ENCODE data around the gene SNAI3.

SNAI3 gene

GRCh38 chr16:88703486-88704309, 17.4 kb upstream of the SNAI3 start:
- FAIRE-seq = no peak

DNA sequence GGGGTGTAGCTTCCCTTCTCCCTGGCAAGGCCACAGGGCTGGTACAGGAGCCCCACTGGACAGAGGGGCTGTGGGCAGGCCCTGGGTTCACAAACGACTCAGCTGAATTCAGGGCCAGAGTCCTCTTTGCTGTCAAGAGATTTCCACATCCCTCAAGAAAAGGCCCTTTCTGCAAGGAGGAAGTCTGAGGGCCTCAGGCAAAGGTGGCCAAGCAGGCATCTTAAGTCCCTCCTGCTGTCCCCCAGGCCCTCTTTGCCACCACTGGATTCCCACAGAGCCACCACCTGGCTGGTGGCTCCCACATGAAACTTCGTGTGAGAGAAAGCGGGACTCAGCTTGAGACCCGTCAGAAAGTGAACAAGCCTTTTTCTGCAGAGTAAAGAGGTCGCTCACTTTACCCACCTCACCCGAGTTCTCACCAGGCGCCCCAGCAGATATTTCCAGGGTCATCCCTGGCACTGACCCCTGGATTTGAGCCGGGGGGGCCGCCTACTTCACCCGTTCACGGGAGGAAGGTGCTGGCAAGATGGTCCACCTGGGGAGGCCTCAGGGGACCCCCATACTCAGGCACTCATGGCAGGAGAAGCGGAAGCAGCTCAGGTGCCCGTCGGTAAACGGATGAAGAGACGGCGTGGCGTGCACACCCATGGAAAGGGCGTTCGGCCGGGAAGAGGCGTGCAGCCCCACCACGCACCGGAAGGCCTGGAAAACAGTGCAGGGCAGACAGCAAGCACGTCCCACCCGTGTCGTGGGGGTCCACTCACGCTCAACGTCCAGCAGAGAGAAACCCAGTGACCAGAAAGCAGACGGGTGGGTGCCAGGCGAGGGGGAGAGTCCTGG, 16.3 kb upstream of the SNAI3 start:
- FAIRE-seq = no peak

GRCh38 chr16:88701581-88702370, 15.5 kb upstream of the SNAI3 start:
- FAIRE-seq = no peak

DNA sequence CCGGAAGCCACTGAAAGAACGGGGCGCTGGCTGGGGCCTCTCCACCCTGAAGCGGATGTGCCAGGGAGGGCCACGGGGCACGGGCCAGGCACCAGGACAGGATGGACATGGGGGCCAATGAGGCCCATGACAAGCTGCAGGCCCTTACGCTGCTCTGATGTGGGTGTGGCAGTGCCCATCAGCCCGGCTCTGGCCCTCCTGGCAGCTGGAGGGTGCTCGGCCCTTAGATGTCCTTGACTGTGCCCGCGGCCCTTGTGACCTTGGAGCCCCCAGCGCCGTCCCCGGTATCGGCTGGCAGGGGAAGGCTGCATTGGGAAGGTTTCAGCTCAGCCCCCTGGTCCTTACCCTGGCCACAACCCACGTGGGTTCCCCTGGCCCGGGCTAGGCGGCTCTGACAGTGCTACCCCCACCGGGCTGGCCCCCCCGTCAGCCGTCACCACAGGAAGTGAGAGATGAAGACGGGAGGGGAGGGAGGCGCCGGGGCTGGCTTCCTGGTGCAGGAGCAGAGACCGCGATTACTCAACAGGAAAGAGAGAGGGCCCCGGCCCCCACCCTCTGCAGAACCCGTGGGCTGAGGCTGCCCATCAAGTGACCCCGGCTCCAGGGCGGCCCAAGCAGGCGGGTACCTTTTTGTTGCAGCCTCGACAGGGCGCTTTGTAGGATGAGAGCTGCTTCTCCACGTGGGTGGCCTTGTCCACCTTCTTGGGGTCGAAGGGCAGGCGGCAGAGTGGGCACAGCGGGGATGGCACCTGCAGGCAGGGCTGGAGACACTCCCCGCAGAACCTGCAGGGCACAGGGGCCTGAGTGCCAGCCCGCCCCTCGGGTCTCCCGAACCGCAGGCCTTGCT, 14.6 kb upstream of the SNAI3 start:
- FAIRE-seq = no peak

DNA sequence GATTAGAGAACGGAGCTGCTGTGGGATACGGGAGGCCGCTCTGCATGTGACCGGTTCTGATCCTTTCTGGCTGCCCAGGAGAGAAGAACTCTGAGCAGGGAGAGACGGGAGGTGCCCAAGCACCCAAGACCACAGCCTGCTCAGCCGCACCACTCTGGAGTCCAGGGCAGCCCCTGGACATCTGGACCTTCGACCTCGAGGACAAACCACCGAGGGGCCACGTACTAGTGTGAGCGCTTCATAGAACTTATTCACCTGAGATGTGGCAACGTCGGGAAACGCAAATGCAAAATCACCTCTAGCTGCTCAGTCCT, 14.0 kb upstream of the SNAI3 start:
- FAIRE-seq = no peak

GRCh38 chr16:88699180-88699579, 12.9 kb upstream of the SNAI3 start:
- FAIRE-seq = no peak

GRCh38 chr16:88698646-88699045, 12.3 kb upstream of the SNAI3 start:
- FAIRE-seq = no peak

- FAIRE-seq = no peak
Observed at GRCh38 chr16:88697831-88698615, 11.7 kb upstream of the SNAI3 start.

- FAIRE-seq = no peak
Observed at GRCh38 chr16:88697116-88697830, 11.0 kb upstream of the SNAI3 start.

DNA sequence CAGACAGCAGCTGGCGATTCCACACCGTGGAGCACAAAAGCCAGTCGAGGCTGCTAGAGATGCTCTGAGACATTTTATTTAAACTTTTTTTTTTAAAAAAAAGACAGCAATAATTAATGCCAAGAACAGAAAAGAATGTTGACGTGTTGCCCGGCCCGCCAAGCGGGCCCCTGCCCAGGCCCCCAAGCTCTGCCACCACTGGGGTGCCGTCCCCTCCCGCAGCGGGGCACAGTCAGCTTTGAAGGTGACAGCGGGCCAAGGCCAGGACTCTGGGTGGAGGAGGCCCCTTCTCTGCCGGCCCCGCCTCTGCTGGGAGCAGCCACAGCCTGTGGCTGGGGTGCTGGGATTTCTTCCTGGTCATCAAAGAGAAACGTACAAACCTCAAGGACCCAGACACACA, 10.1 kb upstream of the SNAI3 start:
- no peak for FAIRE-seq

DNA sequence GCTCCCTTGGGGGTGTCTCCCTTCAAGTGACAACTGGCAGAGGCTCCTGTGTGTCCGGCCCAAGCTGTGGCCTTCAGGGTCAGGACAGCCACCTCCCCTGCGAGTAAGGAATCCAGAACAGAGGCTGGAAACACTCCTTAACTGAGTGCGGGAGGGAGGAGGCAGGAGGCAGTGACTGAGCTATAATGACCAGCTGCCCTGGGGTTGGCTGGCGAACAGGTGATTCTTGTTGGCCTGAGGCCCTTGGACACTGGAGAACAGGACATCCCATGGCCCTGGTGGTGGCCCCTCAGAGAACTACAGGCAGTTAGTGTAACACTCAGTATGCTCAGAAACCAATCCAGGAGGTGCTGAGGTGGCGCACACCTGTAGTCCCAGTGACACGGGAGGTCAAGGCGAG, 9.4 kb upstream of the SNAI3 start:
- FAIRE-seq = no peak

DNA sequence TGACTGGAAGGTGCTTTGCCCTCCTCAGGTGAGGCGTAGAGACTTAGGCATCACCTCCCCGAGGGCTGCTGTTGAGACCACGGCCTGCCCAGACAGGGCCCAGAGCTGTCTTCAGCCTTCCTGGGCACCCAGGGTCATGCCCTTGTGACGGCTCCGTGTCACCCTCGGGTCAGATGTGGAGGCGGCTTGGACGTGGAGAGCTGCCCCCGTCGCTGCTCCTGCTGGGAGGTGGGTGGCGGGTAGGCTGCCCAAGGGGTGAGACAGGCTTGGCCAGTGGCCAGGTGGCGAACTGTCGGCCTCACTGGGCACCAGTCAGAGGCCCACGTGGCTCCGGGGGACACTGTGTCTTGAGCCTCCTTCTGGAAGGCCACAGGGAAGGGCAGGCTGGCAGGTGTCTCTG, 8.9 kb upstream of the SNAI3 start:
- no peak for FAIRE-seq

- no peak for FAIRE-seq
Observed at GRCh38 chr16:88694221-88695087, 8.1 kb upstream of the SNAI3 start.

- FAIRE-seq = no peak
Observed at GRCh38 chr16:88693420-88694177, 7.3 kb upstream of the SNAI3 start.

DNA sequence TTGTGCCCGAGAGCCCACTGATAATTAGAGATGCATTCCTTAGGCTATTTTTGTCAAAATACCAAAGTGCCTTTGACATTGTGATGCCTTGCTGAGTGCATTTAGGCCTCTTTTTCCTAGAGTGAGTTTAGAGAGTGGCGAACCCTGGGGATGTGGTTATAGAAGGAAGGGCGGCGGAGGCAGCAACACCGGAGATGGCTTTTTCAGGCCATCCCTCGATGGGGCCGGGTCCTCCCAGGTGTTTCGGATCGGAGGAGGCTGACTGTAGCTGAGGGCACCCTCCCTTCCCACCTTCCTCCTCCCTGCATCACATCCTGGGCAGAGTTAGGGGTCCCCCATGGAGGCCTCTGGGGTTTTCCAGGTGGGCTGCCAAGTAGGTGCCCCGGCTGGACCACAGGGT, 6.6 kb upstream of the SNAI3 start:
- no peak for FAIRE-seq

DNA sequence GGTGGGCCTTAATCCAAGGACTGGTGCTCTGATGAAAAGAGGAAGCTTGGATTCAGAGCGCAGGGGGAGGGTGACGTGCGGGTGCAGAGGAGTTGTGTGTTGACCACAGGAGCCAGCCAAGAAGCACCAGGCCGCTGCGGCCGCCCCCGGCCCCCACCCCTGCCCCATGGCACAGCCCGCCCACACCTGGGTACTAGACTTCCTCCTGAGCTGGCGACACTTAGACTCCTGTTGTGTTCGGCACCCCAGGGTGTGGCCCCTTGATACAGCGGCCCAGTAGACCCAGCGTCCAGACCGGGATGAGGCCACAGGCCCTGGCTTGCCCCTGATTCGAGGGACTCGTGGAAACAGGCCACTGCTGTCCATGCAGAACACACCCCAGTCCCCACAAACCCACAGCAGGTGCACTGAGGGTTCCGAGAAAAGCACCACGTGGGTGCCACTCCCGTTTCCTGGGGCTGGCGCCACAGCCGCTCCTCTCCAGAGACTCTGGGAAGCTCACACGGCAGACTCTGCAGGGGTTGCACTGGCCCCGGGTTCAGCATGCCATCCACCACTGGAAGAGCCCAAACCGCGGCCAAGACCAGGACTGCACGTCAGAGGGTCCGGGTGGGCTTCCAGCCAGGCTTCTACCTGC, 5.7 kb upstream of the SNAI3 start:
- FAIRE-seq = no peak

DNA sequence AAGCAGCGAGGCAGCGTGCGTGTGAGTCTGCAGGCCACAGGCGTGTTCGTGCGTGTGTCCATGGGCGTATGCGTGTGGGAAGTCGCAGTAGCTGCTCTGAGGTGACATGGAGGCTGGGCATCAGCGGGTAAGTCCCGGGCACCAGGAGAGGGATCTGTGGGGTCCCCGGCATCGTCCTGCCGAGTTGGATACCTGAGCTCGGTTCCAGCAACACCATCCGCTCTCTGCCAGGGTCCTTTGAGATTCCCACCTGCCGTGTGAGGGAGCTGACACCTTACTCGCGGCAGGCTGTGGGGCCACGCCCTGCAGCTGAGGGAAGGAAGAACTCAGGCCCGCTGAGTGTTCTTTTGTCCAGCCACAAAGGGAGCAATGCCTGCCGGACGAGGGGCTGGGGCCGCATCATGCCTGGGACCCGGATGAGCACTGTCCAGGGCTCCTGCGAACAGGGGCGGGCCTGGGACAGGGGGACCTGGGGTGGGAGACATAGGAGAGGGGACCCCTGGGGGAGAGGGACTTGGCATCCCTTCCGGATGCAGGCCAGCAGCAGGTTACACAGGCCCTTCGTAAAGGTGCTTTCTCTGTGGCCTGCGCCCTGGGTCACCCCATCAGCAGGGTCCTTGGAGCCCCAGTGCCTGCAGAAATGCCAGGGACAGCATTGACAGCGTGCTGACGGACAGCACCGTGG, 5.0 kb upstream of the SNAI3 start:
- no peak for FAIRE-seq

All from islet of Langerhans (tissue), 1 donor.